Measurements from ENCODE around the gene TASL. TPM values are rescaled to one million over a fixed set of nuclear protein-coding genes. Genes with fewer than 3 reads are reported as not detected.
"Not testable (repeated sequence)": the region's sequence is repeated elsewhere in the genome, so short reads cannot be mapped to it uniquely, and the experiment has no call there.

The TASL gene
- total RNA-seq, 1 donor from 2014 or later, result 0.30 TPM

GRCh38 chrX:30568136-30568535 is 9.4 kb downstream of the TASL start:
- intact Hi-C loops (cut with micrococcal nuclease), result no loop called here

GRCh38 chrX:30563070-30563469 is 14.5 kb downstream of the TASL start:
- H3K36me3 ChIP-seq; H3K4me3 ChIP-seq; H3K9me3 ChIP-seq (replicated peaks); DNase-seq; intact Hi-C loops (cut with micrococcal nuclease); H3K27me3 ChIP-seq (ENCODE audit: low read depth); H3K4me1 ChIP-seq; H3K27ac ChIP-seq (replicated peaks): not testable (repeated sequence)

More at GRCh38 chrX:30568136-30568535, 9.4 kb downstream of the TASL start:
- TF ChIP-seq, protein P1, sequence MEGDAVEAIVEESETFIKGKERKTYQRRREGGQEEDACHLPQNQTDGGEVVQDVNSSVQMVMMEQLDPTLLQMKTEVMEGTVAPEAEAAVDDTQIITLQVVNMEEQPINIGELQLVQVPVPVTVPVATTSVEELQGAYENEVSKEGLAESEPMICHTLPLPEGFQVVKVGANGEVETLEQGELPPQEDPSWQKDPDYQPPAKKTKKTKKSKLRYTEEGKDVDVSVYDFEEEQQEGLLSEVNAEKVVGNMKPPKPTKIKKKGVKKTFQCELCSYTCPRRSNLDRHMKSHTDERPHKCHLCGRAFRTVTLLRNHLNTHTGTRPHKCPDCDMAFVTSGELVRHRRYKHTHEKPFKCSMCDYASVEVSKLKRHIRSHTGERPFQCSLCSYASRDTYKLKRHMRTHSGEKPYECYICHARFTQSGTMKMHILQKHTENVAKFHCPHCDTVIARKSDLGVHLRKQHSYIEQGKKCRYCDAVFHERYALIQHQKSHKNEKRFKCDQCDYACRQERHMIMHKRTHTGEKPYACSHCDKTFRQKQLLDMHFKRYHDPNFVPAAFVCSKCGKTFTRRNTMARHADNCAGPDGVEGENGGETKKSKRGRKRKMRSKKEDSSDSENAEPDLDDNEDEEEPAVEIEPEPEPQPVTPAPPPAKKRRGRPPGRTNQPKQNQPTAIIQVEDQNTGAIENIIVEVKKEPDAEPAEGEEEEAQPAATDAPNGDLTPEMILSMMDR (IDR thresholded peaks at IDR 0.05; ENCODE audit: borderline replicate concordance), result no peak
- no peak for DNase-seq
- Histone ChIP-seq H3K36me3 (no peaks in the 10 kb centered on the region), H3K27me3 (ENCODE audit: low read depth) (no peaks in the 10 kb centered on the region), H3K9me3 (replicated peaks) (no peaks in the 10 kb centered on the region), H3K27ac (replicated peaks) (no peak overlapping the region), H3K4me3 (no peak overlapping the region), H3K4me1 (no peaks in the 10 kb centered on the region)

DNA sequence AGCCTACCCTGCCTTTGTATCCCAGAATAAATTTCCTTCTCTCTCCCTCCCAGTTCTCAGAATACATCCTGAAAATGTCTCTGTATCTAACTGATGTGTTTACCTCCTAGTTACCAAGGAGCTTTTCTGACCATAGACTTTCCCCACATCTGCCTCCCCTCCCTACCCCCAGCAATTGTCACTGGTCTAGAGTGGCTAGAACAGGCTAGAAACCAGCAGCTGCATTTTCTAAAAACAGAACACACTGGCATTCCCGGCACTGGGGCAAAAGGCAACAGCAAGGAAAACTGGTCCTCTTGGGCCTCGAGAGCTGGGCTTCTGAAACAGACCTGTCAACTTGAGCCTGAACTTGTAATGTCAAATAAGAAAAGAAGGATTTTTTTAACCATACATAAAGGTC is 16.4 kb downstream of the TASL start:
- intact Hi-C loops (cut with micrococcal nuclease), result no loop called here
- DNase-seq, result peak; percentile 17
- no peak overlapping the region for H3K4me3 ChIP-seq
- TF ChIP-seq, protein P1 (IDR thresholded peaks at IDR 0.05; ENCODE audit: borderline replicate concordance), result no peak
- no peaks in the 10 kb centered on the region for H3K27me3 ChIP-seq (ENCODE audit: low read depth)
- no peaks in the 10 kb centered on the region for H3K9me3 ChIP-seq (replicated peaks)
- peak overlapping the region; percentile 66 for H3K27ac ChIP-seq (replicated peaks)
- H3K4me1 ChIP-seq, result no peaks in the 10 kb centered on the region
- no peaks in the 10 kb centered on the region for H3K36me3 ChIP-seq

DNA sequence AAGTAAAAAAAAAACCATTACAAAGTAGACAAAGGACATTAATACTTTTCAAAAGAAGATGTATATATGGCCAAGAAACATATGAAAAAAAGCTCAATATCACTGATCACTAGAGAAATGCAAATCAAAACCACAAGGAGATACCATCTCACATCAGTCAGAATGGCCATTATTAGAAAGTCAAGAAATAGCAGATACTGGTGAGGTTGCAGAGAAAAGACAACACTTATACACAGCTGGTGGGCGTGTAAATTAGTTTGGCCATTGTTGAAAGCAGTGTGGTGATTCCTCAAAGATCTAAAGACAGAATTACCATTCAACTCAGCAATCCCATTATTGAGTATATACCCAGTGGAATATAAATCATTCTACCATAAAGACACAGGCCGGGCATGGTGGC is 39.3 kb downstream of the TASL start:
- no peaks in the 10 kb centered on the region for H3K27me3 ChIP-seq (ENCODE audit: low read depth)
- H3K36me3 ChIP-seq, result no peaks in the 10 kb centered on the region
- H3K4me1 ChIP-seq, result no peaks in the 10 kb centered on the region
- H3K4me3 ChIP-seq, result no peak overlapping the region
- H3K27ac ChIP-seq (replicated peaks), result no peak overlapping the region
- no peak for DNase-seq
- no peaks in the 10 kb centered on the region for H3K9me3 ChIP-seq (replicated peaks)
- TF ChIP-seq, protein P1 (IDR thresholded peaks at IDR 0.05; ENCODE audit: borderline replicate concordance), result no peak
- intact Hi-C loops (cut with micrococcal nuclease), result no loop called here

DNA sequence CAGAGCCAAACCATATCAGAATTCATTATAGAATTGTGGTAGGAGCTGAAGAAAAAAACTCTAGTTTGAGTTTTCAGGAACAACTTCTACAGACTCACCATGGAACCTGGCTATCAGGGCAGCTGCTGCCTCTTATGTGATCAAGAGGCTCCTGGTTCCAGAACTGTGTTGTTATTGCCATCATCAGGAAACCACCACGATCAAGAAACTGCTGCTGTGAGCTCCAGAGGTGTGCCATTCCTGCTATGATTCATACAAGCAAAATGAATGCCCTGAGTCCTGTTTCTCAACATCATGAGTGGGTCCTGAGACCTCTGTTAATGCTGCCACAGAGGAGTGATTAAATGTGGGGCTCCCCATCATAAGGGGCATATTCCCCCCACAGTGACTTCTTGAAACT is 43.7 kb downstream of the TASL start:
- H3K27me3 ChIP-seq (ENCODE audit: low read depth), result no peaks in the 10 kb centered on the region
- no peak overlapping the region for H3K27ac ChIP-seq (replicated peaks)
- TF ChIP-seq, protein P1 (IDR thresholded peaks at IDR 0.05; ENCODE audit: borderline replicate concordance), result no peak
- intact Hi-C loops (cut with micrococcal nuclease), result no loop called here
- H3K4me3 ChIP-seq, result no peak overlapping the region
- no peaks in the 10 kb centered on the region for H3K9me3 ChIP-seq (replicated peaks)
- H3K36me3 ChIP-seq, result no peaks in the 10 kb centered on the region
- no peaks in the 10 kb centered on the region for H3K4me1 ChIP-seq
- DNase-seq, result no peak

DNA sequence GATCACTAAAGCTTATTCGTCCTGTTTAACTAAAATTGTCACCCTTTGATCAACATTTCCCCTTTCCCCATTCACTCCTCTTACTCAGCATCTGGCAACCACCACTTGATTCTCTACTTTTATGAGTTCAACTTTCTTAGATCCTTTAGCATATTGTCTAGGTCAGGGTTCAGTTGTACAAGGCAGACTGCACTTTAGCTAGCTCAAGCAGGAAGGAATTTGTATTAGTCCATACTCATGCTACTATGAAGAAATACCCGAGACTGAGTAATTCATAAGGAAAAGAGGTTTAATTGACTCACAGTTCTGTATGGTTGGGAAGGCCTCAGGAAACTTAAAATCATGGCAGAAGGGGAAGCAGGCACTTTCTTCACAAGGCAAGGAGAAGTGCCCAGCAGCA is 44.3 kb downstream of the TASL start:
- DNase-seq, result no peak
- Histone ChIP-seq H3K4me3 (no peak overlapping the region), H3K4me1 (no peaks in the 10 kb centered on the region), H3K27ac (replicated peaks) (no peak overlapping the region), H3K36me3 (no peaks in the 10 kb centered on the region), H3K27me3 (ENCODE audit: low read depth) (no peaks in the 10 kb centered on the region), H3K9me3 (replicated peaks) (no peaks in the 10 kb centered on the region)
- TF ChIP-seq, protein P1 (IDR thresholded peaks at IDR 0.05; ENCODE audit: borderline replicate concordance), result no peak
- intact Hi-C loops (cut with micrococcal nuclease), result no loop called here

Data from left ventricle myocardium inferior (tissue), 1 donor.